Activated CD4-positive, alpha-beta T cell treated with anti-CD3 and anti-CD28 coated beads, Interleukin-2, amount 50 U/mL, for 1 hour (primary cell): ENCODE results near the gene CHRDL1.
"Not testable (repeated sequence)": the region's sequence is repeated elsewhere in the genome, so short reads cannot be mapped to it uniquely, and the experiment has no call there.

Experiments
- DNase-seq: peaks from one replicate; pipeline ENCODE4 v3.0.0-alpha.2; 2020

The CHRDL1 gene

DNA sequence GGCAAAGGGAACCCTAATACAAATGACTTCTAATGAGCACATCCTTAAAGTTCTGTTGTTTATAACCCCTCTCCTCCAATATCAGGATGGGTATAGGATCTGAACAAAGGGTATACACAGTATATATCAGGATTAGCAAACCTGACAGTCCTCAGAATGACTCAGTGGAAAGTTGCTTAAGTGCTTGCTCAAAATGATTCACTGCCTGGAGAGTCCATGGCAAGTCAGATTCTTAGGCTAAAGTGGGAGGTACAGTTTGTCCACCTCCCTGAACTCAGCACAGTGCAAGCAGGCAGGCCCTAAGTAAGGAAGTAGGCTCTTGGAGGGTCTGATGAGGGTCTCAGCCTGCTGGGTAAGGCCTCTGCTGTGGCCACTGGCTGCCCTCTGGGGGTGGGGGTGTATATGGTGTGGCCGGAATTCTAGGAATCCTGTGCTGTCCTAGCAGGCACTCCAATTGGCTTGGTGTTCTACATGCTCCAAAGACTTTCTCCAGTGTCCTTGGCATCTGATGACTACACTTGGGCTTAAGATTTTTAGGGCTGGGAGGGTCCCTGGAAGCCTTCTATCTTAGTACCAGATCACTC is 54.3 kb downstream of the CHRDL1 start:
- no peak for DNase-seq

DNA sequence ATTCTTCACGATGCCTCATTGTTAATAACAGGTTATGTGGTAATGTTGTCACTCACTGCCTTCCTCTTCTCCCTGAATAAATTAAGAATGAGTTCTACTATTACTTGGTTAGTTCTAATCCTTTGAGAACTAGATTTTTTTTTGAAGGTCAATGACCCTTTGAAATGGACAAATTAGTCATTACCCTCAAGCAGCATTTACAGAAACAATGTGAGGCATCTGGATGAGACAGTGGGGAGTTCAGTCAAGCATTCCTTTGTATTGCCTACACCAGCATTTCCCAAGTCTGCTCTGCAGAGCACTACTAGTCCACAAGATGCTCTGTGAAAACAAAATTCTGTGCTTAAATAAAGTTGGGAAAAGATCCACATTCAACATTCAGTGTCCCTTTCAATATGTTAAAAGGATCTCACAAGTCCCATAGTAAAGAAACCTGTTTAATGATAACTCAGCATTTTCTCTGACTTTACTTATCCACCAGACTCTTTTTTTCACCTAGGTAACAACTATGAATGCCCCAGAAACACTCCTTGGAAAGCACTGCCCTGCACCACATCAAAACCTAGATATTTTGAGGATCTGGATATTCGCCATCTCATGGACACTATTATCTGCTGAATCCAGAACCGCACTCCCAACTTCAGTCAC is 60.6 kb downstream of the CHRDL1 start:
- no peak for DNase-seq

GRCh38 chrX:110734271-110734670 is 61.3 kb downstream of the CHRDL1 start:
- DNase-seq: no peak

GRCh38 chrX:110733166-110733565 is 62.5 kb downstream of the CHRDL1 start:
- no peak for DNase-seq

GRCh38 chrX:110732266-110732665 is 63.4 kb downstream of the CHRDL1 start:
- DNase-seq: no peak

GRCh38 chrX:110723844-110724243 is 71.8 kb downstream of the CHRDL1 start:
- no peak for DNase-seq

- no peak for DNase-seq
These were observed 73.5 kb downstream of the CHRDL1 start for GRCh38 chrX:110722135-110722534.

DNA sequence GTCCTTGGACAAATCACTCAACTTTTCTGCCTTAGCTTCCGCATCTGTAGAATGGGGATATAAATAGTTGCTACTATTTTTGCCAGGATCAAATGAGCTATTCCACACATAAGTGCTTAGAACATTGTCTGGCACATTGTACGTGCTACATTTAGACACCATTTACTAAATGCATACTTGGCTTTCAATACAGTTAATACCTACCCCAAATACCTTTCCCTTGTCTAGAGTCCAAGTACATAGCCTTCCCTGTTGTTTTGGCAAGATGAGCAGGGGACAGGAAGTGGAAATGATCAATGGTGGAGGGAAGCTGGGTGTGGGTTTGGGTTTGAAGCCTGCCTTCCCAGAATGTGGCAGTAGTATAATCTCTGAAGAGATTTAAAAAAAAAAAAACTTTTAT is 82.0 kb downstream of the CHRDL1 start:
- no peak for DNase-seq

GRCh38 chrX:110706446-110706845 is 89.2 kb downstream of the CHRDL1 start:
- no peak for DNase-seq

- no peak for DNase-seq
These were observed 92.0 kb downstream of the CHRDL1 start for GRCh38 chrX:110703641-110704040.

DNA sequence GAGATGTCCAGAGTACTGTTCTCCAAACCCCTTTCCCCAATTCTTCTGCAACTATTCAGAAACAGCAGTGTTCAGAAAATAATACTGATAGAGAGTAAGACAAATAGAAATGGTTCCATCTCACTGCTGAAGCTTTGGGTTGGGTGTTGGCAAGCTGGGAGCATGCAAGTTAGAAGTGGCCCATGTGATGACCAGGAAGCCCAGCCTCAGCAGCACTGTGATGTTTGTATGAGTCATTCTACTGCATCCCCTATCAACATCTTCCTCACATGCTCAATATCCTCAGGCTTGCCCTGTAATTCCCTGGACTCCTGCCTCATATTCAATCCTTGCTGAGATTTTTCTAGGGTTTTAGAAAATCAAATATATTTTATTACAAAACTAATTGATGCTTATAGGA is 96.5 kb downstream of the CHRDL1 start:
- DNase-seq: no peak

- no peak for DNase-seq
These were observed 96.9 kb downstream of the CHRDL1 start for GRCh38 chrX:110698696-110699095.

DNA sequence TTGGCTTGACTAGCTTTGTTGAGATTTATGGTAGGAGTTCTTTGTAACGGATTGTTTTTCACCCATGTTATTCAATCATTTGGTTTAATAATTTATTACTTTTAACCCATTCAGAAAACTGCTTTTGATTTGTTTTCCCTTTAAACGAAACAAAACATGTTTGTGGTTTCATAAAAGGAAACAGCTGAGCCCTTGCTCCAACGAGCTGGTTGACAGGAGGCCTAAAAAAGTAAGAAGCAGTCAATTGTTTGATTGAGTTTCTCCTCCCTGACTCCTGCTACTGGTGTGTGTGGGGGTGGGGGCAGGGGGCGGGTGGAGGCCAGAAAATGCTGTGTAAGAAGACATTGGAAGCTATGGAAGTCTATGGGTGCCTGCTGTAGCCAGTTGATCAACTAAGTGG is 102.8 kb downstream of the CHRDL1 start:
- DNase-seq: no peak

GRCh38 chrX:110691446-110691845 is 104.2 kb downstream of the CHRDL1 start:
- no peak for DNase-seq

GRCh38 chrX:110684653-110685052 is 111.0 kb downstream of the CHRDL1 start:
- DNase-seq: no peak

- DNase-seq: no peak
These were observed 111.7 kb downstream of the CHRDL1 start for GRCh38 chrX:110683925-110684324.

DNA sequence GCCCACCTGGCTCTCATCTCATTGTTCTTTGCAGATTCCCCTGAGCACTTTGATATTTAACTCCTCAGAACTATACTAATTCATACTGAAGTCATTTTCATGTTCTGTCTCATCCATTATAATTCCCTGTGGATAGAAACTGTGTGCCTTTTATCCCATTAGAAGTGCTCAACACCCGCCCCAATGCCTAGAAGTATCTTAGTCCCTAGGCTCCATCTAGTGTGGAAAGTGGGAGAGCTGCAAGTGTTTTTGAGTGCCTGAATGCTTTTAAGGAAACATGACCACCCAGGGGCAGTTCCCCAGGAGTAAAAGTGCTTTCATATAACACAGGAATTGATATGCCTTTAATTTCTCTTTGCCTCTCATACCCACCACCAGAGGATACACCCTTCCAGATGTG is 117.0 kb downstream of the CHRDL1 start:
- no peak for DNase-seq

- no peak for DNase-seq
These were observed 119.7 kb downstream of the CHRDL1 start for GRCh38 chrX:110675886-110676285.

DNA sequence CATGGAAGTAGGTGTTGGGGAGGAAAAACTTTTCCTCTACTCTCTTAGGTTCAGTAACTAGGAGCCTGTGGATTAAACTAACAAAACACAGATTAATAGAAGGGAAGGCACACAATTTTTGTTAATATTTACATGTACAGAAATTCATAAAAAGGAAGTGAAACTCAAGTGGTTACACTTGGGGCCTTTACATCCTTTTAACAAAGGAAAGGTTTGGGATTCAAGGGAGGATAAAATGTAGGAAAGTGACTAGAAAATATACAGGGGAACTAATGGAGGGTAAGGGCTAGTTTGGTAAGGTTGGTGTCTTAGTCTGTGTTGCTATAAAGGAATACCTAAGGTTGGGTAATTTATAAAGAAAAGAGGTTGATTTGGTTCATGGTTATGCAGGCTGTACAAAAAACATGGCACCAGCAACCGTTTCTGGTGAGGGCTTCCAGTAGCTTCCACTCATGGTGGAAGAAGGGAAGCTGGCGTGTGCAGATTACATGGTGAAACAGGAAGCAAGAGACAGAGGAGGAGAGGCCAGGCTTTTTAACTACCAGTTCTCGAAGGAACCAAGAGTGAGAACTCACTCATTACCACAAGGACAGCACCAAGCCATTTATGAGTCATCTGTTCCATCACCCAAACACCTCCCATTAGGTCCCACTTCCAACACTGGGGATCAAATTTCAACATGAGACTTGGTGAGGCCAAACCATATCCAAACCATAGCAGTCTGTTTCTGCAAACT is 124.4 kb downstream of the CHRDL1 start:
- no peak for DNase-seq

DNA sequence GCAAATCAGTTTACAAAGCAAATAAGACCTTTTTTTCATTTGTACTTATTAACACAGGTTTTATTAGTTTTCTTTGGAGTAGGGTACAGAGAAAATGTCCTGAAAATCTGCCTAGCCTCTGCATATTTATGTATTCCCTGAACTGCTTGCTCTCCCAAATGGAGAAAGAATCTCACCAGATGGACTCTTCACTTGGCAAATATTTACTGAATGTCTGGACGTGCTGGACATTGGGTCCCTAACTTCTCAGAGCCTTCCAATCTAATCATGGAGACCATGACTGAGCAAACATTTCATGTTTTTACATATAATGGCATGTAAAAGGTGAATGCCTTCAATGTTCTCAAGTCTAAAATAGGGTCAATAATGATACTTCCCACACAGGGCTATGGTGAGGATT is 126.0 kb downstream of the CHRDL1 start:
- no peak for DNase-seq

DNA sequence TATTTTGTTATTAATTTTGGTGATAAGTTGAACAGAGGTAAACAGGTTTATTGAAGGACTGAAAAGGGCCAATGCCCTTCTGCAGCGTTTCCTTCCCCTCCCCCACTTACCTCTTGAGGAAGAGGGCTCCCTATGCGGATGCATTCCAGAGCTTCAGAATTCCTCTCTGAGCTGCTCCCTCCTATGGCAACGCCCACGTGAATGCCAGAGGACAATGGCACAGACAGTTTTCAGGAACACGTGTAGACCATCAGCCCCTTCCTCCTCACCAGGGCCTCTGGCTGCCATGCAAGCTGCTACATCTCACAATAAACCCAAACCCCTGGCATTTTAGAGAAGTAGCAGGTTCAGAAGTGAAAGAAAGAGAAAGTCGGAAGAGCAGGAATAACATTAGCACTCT is 127.9 kb downstream of the CHRDL1 start:
- DNase-seq: no peak

- no peak for DNase-seq
These were observed 130.2 kb downstream of the CHRDL1 start for GRCh38 chrX:110665223-110666002.

- DNase-seq: no peak
These were observed 138.5 kb downstream of the CHRDL1 start for GRCh38 chrX:110657073-110657472.

- not testable (repeated sequence) for DNase-seq
These were observed 141.3 kb downstream of the CHRDL1 start for GRCh38 chrX:110654280-110654679.
